HG02610 (cell line): ENCODE results near the gene IGF2BP2.
"Not testable (repeated sequence)": the region's sequence is repeated elsewhere in the genome, so short reads cannot be mapped to it uniquely, and the experiment has no call there.

ENCODE experiments used
- ATAC-seq: cut with Tn5 transposase; IDR thresholded peaks from one replicate; pipeline ENCODE4 v1.9.1; 2021; ENCODE audit warnings: mild to moderate bottlenecking, moderate library complexity; ENCODE audit not compliant: unreplicated experiment

Gene IGF2BP2

DNA sequence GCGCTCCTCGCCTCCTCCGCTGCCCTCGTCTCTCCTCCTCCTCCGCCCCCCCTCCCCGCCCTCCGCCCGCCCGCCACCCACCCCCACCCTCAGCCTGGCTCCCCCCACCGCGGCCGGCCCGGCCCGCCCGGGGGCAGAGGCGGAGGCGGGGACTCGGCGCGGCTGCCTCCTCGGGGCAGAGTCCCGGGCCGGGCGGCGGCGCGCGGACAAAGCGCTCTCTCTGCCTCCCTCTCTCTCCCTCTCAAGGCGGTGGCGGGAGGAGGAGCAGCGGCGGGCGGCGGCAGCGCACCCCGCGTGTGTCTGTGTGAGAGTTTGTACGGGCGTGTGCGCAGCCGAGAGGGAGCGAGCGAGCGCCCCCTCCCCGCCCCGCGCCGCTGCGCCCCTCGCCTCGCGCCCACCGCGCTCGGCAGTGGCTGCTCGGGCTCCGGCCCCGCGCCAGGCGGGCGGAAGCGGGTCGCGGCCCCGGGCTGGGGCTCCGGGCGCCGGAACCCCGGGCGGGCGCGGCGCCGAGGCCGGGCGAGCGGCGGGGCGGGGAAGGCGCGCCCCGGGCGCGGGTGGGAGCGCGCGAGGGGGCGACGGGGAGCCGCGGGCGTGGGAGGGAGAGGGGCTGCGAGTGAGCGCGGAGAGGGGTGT is at the start of gene IGF2BP2:
TSS of gene IGF2BP2 (minus strand) at position 37 of the 633 bp plus-strand sequence. CDS start 82 bp downstream, outside the sequence.
- peak; percentile 72 for ATAC-seq

DNA sequence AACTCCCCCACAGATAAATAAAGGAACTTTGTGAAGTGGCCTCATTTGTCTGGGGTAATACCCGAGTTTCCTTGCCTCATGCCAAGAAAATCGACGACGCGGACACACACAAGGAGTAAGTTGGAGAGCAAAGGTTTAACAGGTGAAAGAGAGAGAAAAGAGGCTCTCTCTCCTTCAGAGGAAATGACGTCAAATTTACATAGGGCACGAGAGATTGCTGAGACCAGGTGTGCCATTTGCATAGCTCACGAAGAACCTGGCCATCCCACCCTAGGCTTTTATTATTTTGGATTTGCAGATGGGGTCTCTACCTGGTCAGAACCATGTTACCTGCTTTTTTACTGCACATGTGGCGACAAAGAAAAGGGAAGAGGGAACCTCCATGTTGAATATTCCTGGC is 49.3 kb upstream of the IGF2BP2 start:
- ATAC-seq: no peak

DNA sequence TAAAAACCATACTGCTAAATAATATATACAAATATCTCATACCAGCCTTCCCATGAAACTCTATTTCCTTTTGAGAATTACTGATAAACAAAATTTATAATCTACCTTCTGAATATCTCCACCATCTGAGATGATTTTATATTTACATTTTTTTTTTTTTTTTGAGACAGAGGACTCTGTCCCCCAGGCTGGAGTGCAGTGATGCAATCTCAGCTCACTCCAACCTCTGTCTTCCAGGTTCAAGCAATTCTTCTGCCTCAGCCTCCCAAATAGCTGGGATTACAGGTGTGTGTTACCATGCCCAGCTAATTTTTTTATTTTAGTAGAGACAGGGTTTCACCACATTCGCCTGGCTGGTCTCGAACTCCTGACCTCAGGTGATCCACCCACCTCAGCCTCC is 42.8 kb upstream of the IGF2BP2 start:
- ATAC-seq: no peak

DNA sequence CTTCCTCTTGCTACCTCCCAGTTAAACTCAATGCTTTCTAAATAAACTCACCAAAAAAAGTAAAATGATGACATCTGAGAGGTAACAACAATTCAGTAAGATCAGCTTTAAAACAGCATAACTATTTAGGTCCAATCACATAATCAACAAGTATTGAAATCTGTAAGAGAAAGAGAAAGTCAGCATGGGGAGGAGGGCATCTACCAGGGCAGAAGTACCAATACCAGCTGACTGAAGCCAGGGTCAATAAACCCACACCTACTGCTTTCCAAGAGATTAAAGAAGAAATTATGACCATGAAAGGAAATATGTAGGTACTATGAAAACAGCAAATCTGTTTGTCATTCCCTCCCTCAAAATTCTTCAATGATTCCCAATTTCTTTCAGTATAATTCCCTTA is 42.2 kb upstream of the IGF2BP2 start:
- ATAC-seq: no peak

DNA sequence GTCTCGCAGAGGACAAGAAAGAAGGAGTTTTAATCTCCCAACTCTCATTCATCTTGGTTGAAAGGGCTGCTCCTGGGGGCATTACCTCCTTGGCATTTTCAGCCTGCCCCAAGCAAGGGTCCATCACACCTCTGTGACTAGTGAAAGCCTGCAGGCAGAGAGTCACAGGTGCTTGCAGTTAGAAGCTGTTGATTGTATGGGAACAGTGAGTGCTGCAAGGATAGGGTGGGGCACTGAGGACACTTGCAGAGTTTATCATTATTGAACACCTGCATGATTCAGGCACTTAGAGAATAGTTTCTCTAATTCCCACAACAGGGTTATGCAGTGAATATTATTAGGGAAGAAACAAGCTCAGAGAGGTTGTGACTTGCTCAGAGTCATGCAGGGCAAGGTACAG is 41.7 kb upstream of the IGF2BP2 start:
- no peak for ATAC-seq

DNA sequence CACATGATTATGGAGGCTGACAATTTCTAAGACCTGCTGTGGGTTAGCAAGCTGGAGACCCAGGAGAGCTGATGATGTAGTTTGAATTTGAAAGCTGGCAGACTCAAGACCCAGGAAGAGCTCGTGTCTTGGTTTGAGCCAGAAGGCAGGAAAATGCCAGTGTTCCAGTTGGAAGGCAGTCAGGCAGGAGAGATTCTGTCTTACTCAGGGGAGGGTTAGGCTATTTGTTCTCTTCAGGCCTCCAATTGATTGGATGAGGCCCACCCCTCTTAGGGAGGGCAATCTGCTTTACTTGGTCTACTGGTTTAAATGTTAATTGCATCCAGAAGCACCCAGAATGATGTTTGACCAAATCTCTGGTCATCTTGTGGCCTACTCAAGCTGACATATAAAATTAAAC is 40.4 kb upstream of the IGF2BP2 start:
- no peak for ATAC-seq

DNA sequence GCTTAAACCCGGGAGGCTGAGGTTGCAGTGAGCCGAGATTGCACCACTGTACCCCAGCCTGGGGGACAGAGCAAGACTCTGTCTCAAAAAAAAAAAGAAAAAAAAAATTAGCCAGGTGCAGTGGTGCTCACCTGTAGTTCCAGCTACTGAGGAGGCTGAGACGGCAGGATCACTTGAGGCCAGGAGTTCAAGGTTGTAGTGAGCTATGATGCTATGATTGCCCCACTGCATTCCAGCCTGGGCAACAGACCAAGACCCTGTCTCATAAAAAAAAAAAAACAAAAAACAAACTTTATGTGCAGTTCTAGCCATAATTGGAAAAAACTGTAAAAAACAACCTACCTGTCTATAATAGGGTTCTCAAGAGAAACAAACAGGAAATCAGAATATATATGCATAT is 39.9 kb upstream of the IGF2BP2 start:
- ATAC-seq: no peak

DNA sequence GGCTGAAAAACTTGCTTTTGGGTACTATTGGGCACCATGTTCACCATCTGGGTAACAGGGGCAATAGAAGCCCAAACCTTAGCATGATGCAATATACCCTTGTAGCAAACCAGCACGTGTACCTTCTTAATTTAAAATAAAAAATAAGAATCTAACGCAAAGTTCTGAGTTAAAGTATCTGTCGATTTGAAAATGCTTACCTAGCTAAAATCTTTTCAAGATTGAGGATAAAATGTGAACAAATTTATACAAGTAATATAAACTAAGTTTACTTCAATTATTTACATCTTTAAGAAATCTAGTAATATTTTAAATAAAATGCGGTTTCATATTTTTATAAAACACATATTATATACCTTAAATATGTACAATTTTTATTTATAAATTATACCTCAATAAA is 38.1 kb upstream of the IGF2BP2 start:
- ATAC-seq: no peak

DNA sequence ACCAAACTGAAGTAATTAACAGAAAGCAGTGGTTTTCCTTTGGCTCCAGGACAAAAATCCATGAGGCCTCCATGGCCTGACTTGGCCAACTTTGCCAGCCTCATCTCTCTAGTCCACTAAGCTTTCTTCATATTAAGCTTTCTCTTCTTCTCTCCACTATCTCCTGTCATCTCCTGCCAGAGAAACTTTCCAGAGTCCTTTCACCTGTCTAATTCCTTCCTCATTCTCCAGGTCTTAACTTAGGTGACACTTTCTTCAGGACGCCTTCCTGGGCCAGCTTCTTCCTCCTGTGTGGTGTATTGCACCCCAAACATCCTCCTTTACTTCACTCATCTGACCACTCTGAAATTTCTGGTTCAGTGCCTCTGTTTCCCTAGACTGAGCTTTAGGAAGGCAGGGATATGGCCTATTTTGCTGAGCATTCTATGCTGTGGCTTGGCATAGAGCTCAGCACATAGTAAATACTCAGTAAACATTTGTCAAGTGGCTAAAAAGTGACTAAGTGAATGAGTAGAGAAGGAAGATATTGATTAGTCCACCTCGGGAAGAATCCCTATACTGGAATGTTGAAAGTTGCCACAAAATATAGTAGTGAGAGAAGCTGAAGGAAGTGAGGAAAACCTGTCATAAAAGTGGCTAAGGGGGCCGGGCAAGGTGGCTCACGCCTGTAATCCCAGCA is 34.6 kb upstream of the IGF2BP2 start:
- ATAC-seq: no peak

DNA sequence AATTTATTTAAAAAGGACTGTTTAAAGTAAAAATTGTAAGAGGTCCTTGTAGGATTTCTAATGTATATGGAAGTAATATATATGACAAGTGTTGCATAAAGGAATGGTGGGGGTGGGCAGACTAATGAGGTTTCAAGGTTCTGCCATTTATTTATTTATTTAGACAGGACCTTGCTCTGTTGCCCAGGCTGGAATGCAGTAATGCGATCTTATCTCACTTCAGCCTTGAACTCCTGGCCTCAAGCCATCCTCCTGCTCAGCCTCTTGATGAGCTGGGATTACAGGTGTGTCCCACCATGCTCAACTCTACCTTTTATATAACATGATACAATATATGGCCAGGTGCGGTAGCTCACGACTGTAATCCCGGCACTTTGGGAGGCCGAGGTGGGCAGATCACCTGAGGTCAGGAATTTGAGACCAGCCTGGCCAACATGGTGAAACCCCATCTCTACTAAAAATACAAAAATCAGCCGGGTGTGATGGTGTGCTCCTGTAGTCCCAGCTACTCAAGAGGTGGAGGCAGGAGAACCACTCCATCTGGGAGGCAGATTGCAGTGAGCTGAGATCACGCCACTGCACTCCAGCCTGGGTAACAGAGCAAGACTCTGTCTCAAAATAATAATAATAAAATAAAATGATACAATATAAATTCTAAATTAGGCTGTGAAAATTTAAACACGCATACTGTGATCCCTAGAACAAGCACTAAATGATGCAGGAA is 33.8 kb upstream of the IGF2BP2 start:
- ATAC-seq: no peak

DNA sequence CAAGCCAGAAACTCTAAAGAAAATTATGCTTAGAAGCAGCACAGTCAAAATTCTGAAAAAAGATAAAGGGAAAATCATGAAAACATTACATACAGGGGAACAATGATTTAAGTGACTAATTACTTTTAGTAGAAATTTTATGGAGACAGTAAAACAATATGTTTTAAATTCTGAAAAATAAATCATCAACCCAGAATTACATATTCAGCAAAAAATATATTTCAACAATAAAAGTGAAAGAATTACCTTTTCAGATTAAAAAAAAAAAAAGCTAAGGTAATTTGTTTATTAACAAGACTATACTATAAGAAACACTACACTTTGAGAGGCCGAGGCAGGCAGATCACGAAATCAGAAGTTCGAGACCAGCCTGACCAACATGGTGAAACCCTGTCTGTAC is 32.4 kb upstream of the IGF2BP2 start:
- no peak for ATAC-seq

DNA sequence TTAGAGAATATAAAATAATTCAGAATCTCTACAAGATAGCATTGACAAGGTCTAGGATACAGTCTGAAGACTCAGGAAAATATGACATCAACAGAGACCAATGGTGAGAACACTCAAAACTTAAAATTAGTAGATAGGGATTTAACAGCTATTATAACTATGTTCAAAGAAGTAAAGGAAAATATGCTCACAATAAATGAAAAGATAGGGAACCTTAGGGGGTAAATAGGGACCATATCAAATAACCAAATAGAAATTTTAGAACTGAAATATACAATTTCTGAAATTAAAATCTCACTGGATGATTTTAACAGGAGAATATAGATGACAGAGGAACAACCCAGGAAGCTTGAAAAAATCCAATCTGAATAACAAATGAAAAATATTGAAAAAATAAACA is 31.8 kb upstream of the IGF2BP2 start:
- ATAC-seq: no peak

DNA sequence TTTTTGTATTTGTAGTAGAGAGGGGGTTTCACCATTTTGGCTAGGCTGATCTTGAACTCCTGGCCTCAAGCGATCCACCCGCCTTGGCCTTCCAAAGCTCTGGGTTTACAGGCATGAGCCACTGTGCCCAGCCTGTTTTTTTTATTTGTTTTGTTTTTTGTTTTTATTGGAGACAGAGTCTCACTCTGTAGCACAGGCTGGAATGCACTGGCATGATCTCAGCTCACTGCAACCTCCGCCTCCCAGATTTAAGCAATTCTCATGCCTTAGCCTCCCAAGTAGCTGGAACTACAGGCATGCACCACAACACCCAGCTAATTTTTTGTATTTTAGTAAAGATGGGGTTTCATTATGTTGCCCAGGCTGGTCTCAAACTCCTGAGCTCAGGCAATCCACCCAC is 28.9 kb upstream of the IGF2BP2 start:
- ATAC-seq: not testable (repeated sequence)

DNA sequence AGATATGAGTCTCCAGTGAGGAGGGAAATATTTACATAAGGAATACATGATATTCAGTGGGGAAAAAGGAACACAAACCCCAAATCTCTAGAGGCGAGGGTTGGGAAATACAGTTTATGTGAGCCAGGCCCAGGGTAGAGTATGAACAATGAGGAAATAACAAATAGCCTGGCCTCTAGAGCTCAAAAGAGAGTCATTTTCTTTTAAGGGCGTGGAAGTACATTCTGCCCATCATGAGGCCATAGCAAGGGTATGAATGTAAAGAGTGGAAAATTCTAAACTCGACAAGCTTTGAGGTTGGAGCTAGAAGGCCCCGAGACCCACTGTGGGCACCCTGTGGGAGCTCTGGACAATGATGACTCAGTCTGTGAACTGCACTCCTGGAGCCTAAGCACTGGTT is 27.8 kb upstream of the IGF2BP2 start:
- ATAC-seq: no peak

DNA sequence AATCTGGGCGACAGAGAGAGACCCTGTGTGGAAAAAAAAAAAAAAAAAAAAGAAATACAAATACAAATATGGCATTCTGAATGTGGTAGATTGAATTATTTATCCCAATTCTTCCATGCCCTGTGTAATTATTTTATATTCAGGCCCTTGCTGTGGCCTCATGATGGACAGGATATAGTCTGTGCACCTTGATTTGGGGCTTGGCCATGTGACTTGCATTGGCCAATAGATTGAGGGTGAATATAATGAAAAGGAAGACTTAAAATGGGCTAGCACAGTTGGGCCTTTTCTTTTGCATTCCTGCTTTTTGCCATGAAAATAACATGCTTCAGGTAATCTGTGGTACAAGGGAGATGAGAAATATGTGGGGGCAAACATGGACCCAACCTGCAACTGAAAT is 27.1 kb upstream of the IGF2BP2 start:
- no peak for ATAC-seq

DNA sequence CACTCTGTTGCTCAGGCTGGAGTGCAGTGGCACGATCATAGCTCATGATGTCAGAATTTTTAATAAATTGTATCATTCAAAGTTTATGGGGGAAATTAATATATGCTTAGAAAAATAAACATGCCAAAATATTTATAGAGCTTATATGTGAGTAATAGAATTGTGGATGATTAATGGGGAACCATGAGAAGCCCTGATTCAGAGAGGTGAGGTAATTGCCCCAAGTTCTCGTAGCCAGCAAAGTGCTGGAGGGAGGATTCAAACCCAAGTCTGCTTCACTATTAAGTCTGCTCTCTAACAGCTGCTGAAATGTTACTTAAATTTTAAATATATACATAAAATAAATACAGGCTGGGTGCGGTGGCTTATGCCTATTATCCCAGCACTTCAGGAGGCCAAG is 26.2 kb upstream of the IGF2BP2 start:
- no peak for ATAC-seq

DNA sequence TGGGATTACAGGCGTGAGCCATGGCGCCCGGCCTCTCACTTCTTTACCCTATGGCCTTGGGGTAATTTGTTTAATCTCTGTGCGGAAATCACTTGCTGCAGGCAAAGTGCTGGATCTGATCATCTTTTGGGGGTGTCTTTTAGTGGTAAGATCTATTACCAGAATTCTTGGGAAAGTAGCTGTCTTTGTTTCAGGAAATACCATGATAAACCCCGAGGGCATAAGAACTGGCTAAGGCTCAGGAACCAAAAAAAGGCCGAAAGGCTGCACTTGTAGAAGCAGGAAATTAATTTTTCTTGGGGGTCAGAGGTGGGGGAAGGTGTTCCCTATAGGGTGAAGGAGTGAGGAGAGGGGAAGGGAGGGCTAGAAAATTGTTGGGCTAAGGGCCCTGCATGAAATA is 22.7 kb upstream of the IGF2BP2 start:
- ATAC-seq: no peak

DNA sequence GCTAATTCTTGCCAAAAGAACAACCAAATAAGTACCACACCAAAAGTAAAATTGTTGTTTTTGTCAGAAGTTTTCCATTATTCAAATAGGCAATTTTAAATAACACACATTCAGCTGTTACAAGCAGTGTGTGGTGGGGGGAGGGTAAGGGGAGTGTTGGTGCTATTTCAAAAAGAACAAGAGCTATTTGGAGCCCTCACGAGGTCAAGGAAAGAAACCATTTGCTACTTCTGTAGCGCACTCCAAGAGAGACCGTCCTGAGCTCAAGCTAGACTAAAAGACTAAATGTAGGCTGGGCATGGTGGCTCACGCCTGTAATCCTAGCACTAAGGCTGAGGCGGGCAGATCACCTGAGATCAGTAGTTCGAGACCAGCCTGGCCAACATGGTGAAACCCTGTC is 21.2 kb upstream of the IGF2BP2 start:
- no peak for ATAC-seq

DNA sequence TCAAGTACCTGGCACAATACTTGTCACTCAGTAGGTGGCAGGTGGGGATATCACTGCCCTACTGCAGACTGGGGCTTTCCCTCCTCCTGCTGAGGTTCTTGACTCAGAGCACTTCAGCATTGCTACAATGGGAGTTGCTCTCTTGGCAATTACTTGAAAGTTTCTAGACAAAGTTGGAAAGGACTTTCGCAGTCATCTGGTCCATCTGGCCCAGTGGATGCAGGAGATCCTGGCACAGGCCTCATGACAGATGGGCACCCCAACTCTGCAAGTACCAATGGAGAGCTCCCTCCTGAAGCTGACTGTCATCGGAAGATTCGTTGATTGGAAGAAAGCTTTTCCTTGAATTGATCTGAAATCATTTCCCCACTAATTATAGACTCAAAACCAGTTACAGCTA is 19.2 kb upstream of the IGF2BP2 start:
- no peak for ATAC-seq

DNA sequence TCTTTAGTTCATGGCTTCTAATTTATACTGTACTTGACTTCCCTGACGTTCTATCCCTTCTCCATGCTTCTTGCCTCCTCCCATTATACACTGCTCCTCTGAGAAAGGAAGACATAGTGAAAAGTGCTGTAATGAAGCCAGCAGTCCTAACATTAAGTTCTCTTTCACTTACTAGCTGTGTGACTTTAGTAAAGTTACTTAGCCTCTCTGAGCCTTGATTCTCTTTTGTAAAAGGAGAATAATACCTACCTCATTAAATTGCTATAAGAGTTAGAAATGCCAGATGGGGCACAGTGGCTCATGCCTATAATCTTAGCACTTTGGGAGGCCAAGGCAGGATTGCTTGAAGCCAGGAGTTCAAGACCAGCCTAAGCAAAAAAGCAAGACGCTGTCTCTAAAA is 18.8 kb upstream of the IGF2BP2 start:
- no peak for ATAC-seq

DNA sequence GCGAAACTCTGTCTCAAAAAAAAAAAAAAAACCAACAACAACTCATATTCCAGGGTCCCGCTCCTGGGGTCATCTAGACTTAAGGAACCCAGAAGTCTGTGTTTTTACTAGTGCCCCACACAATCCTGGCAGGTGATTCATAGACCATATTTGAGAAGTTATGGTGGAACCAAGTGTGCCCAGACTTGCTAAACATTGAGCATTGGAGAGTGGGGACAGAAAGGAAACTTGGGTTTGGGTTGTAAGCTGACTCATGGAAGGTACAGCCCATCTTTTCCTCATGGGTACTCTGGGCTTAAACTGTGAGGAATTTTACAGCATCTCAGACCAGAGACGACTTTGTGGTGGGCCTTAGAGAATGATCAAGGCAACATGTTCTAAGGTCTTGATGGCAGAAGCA is 18.3 kb upstream of the IGF2BP2 start:
- no peak for ATAC-seq

DNA sequence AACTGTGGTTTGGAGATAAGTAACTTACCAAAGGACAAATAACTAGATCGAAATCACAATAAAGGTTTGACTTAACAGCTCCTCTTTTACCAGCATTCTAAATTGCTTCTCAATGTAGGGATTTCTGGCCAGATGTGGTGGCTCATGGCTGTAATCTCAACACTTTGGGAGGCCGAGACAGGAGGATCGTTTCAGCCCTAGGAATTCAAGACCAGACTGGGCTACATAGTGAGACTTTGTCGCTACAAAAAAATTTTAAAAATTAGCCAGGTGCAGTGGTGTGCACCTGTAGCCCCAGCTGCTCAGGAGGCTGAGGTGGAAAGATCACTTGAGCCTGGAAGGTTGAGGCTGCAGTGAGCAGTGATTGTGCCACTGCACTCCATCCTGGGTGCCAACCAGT is 17.4 kb upstream of the IGF2BP2 start:
- no peak for ATAC-seq
